Neural progenitor cell (in vitro differentiated cells): ENCODE data around the gene SIDT2. TPM values are rescaled to one million over a fixed set of nuclear protein-coding genes. Genes with fewer than 3 reads are reported as not detected.
A peak's percentile ranks its signal among the peaks of the same experiment; 100 is the strongest.

Experiments used
- DNase-seq: peaks from one replicate; pipeline ENCODE4 v3.0.0-alpha.2; 2016; ENCODE audit warnings: low spot score
- H2AFZ ChIP-seq: fragments of 200-600 bp; sonication (generic); replicated peaks from 2 replicates; pipeline ENCODE4 v1.6.1; 2016; ENCODE audit warnings: antibody characterized with exemption
- H3F3A ChIP-seq: fragments of 200-600 bp; sonication (generic); 2 replicates; pipeline ENCODE4 v1.6.1; 2016; ENCODE audit warnings: antibody characterized with exemption, low read depth
- H3K27ac ChIP-seq: fragments of 200-600 bp; sonication (generic); 2 replicates; pipeline ENCODE4 v1.5.1; 2016; ENCODE audit warnings: mild to moderate bottlenecking
- H3K27me3 ChIP-seq: fragments of 200-600 bp; sonication (generic); 2 replicates; pipeline ENCODE4 v1.6.1; 2016; ENCODE audit warnings: mild to moderate bottlenecking, moderate library complexity
- H3K36me3 ChIP-seq: fragments of 200-600 bp; sonication (generic); 2 replicates; pipeline ENCODE4 v1.5.1; 2016
- H3K4me1 ChIP-seq: fragments of 200-600 bp; sonication (generic); 2 replicates; pipeline ENCODE4 v1.6.1; 2016; ENCODE audit warnings: mixed run types
- H3K4me2 ChIP-seq: fragments of 200-600 bp; sonication (generic); 2 replicates; pipeline ENCODE4 v1.6.1; 2016
- H3K4me3 ChIP-seq: fragments of 200-600 bp; sonication (generic); 2 replicates; pipeline ENCODE4 v1.5.1; 2016
- H3K79me2 ChIP-seq: fragments of 200-600 bp; sonication (generic); 2 replicates; pipeline ENCODE4 v1.6.1; 2016; ENCODE audit warnings: low read depth
- H3K9ac ChIP-seq: fragments of 200-600 bp; sonication (generic); 2 replicates; pipeline ENCODE4 v1.6.1; 2016
- H3K9me3 ChIP-seq: fragments of 200-600 bp; sonication (generic); 2 replicates; pipeline ENCODE4 v1.5.1; 2016; ENCODE audit warnings: low read depth
- H4K20me1 ChIP-seq: fragments of 200-600 bp; sonication (generic); 2 replicates; pipeline ENCODE4 v1.6.1; 2016; ENCODE audit warnings: low read depth
- H3K27ac Mint-ChIP-seq: 3 replicates; pipeline ENCODE4 v1.8.0; 2021; ENCODE audit warnings: mixed read lengths
- H3K27me3 Mint-ChIP-seq: 2 replicates; pipeline ENCODE4 v1.8.0; 2022; ENCODE audit warnings: low read depth, mild to moderate bottlenecking, inconsistent platforms, moderate library complexity, mixed read lengths; ENCODE audit not compliant: insufficient read depth
- H3K36me3 Mint-ChIP-seq: 3 replicates; pipeline ENCODE4 v1.8.0; 2021; ENCODE audit warnings: mixed read lengths
- H3K4me1 Mint-ChIP-seq: 3 replicates; pipeline ENCODE4 v1.8.0; 2021; ENCODE audit warnings: mixed read lengths
- H3K4me3 Mint-ChIP-seq: 3 replicates; pipeline ENCODE4 v1.8.0; 2021; ENCODE audit warnings: mild to moderate bottlenecking, moderate library complexity, mixed read lengths
- H3K9me3 Mint-ChIP-seq: 3 replicates; pipeline ENCODE4 v1.8.0; 2020; ENCODE audit warnings: mixed read lengths
- EZH2 ChIP-seq: fragments of 200-600 bp; sonication (generic); IDR thresholded peaks from 2 replicates; pipeline ENCODE4 v1.6.1; 2017; ENCODE audit warnings: antibody characterized with exemption, mild to moderate bottlenecking, moderate library complexity
- EZH2phosphoT487 ChIP-seq: fragments of 200-600 bp; sonication (generic); IDR thresholded peaks from 2 replicates; pipeline ENCODE4 v1.6.1; 2017; ENCODE audit warnings: antibody characterized with exemption
- total RNA-seq: library from RNA; depleted of rRNA; stranded (reverse); fragments of >200 nt; gene quantifications from 2 replicates; pipeline ENCODE4 v1.2.3, GENCODE V29; 2015; ENCODE audit warnings: low replicate concordance
- TF ChIP-seq, protein P1 (sequence below): fragments of 200-600 bp; sonication (generic); IDR thresholded peaks from 2 replicates; pipeline ENCODE4 v1.5.1; 2017; ENCODE audit warnings: antibody characterized with exemption, mild to moderate bottlenecking

Gene SIDT2
- total RNA-seq, 1 donor from 2014 or later, result 13.3 TPM

DNA sequence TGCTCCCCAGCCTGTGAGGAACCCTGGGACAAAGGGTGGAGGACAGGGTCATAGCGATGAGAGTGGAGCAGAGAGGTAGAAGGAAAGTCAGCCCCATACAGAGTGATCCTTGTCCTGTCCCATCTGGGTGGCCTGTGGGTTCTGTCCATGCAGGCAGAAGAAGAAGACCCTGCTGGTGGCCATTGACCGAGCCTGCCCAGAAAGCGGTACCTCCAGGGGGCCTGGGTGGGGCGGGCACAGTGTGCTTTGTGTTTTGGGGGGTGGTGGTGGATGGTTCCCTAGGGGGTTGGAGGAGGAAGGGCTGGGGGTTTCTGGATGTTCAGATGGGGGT is 7.9 kb downstream of the SIDT2 start:
- Mint-ChIP-seq H3K27ac (no peak overlapping the region), H3K27me3 (peaks cover 2% of the 10 kb centered on the region), H3K9me3 (no peaks in the 10 kb centered on the region), H3K4me1 (no peaks in the 10 kb centered on the region), H3K36me3 (peaks cover 4% of the 10 kb centered on the region), H3K4me3 (no peak overlapping the region)
- Histone ChIP-seq H2AFZ (no peak overlapping the region), H3K4me2 (no peak overlapping the region), H3K36me3 (no peaks in the 10 kb centered on the region), H3K79me2 (no peaks in the 10 kb centered on the region), H3K4me1 (no peaks in the 10 kb centered on the region), H3K9ac (no peak overlapping the region), H4K20me1 (no peaks in the 10 kb centered on the region), H3K4me3 (no peak overlapping the region), H3F3A (no peaks in the 10 kb centered on the region), H3K27me3 (no peaks in the 10 kb centered on the region), H3K9me3 (no peaks in the 10 kb centered on the region), H3K27ac (no peak overlapping the region)
- DNase-seq, result no peak
- TF ChIP-seq EZH2, result no peak
- TF ChIP-seq EZH2phosphoT487, result no peak
- TF ChIP-seq, protein P1, sequence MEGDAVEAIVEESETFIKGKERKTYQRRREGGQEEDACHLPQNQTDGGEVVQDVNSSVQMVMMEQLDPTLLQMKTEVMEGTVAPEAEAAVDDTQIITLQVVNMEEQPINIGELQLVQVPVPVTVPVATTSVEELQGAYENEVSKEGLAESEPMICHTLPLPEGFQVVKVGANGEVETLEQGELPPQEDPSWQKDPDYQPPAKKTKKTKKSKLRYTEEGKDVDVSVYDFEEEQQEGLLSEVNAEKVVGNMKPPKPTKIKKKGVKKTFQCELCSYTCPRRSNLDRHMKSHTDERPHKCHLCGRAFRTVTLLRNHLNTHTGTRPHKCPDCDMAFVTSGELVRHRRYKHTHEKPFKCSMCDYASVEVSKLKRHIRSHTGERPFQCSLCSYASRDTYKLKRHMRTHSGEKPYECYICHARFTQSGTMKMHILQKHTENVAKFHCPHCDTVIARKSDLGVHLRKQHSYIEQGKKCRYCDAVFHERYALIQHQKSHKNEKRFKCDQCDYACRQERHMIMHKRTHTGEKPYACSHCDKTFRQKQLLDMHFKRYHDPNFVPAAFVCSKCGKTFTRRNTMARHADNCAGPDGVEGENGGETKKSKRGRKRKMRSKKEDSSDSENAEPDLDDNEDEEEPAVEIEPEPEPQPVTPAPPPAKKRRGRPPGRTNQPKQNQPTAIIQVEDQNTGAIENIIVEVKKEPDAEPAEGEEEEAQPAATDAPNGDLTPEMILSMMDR, result no peak

DNA sequence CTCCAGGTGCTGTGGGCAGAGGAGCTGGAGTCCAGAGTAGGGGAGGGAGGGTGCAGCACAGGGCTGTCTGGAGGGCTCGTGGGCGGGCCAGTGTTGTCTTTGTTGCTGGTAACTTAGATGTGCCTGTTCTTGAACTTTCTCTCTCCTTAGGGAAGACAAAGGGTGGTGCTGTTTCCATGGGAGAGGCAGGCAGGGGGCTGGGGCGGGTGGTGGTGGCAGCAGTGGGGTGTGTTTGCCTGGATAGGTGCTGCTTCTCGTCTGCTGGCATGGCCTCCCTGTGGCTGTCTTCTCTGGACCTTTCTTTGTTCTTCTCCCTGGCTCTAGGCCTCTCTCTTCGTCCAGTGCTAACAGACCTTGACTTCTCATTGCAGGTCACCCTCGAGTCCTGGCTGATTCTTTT is 8.5 kb downstream of the SIDT2 start:
- TF ChIP-seq EZH2 (no peak), EZH2phosphoT487 (no peak)
- TF ChIP-seq, protein P1, result no peak
- no peaks in the 10 kb centered on the region for H3K36me3 ChIP-seq

DNA sequence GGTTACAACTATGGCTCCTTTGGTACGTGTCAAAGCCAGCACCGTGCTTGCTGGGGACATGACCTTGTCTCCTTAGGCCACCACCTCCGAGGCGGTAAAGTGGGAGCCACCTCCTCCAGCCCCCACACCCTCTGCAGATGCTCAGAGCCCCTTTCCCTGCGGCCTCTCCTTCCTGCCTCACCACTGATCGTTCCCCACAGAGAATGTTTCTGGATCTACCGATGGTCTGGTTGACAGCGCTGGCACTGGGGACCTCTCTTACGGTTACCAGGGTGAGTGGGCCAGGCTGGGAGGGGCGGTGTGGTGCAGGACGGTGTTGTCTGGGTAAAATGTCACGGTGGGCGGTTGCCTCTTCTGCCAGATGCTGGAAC is 8.9 kb downstream of the SIDT2 start:
- Mint-ChIP-seq H3K27ac (no peak overlapping the region), H3K36me3 (peaks cover 7% of the 10 kb centered on the region), H3K4me1 (no peaks in the 10 kb centered on the region), H3K4me3 (peak overlapping the region; percentile 15), H3K27me3 (peaks cover 2% of the 10 kb centered on the region), H3K9me3 (no peaks in the 10 kb centered on the region)
- Histone ChIP-seq H3K27me3 (no peaks in the 10 kb centered on the region), H3K4me2 (no peak overlapping the region), H3K4me3 (no peak overlapping the region), H4K20me1 (no peaks in the 10 kb centered on the region), H2AFZ (no peak overlapping the region), H3K4me1 (no peaks in the 10 kb centered on the region), H3F3A (no peaks in the 10 kb centered on the region), H3K9ac (no peak overlapping the region), H3K79me2 (no peaks in the 10 kb centered on the region), H3K27ac (no peak overlapping the region), H3K9me3 (no peaks in the 10 kb centered on the region), H3K36me3 (no peaks in the 10 kb centered on the region)
- no peak for DNase-seq
- TF ChIP-seq EZH2phosphoT487 (no peak), EZH2 (no peak)
- TF ChIP-seq, protein P1, result no peak

More for the DNA sequence above, 8.5 kb downstream of the SIDT2 start:
- H2AFZ ChIP-seq, result no peak overlapping the region
- no peak overlapping the region for H3K9ac ChIP-seq
- H3F3A ChIP-seq, result no peaks in the 10 kb centered on the region
- no peak overlapping the region for H3K27ac ChIP-seq
- H3K27me3 ChIP-seq, result no peaks in the 10 kb centered on the region
- no peaks in the 10 kb centered on the region for H3K79me2 ChIP-seq
- Mint-ChIP-seq H3K36me3 (peaks cover 7% of the 10 kb centered on the region), H3K27me3 (peaks cover 2% of the 10 kb centered on the region), H3K4me1 (no peaks in the 10 kb centered on the region), H3K9me3 (no peaks in the 10 kb centered on the region), H3K4me3 (peak overlapping the region; percentile 19), H3K27ac (peak overlapping the region; percentile 92)
- H4K20me1 ChIP-seq, result no peaks in the 10 kb centered on the region
- no peaks in the 10 kb centered on the region for H3K4me1 ChIP-seq
- DNase-seq, result no peak
- H3K9me3 ChIP-seq, result no peaks in the 10 kb centered on the region
- no peak overlapping the region for H3K4me3 ChIP-seq
- H3K4me2 ChIP-seq, result no peak overlapping the region
